Fibroblast of lung (primary cell): ENCODE measurements around the gene RAPGEF3. TPM values are rescaled to one million over a fixed set of nuclear protein-coding genes. Genes with fewer than 3 reads are reported as not detected.

ENCODE experiments used
- DNase-seq, 2 donors: peaks; one replicate each; pipeline versions ENCODE4 v3.0.0 to v3.0.0-alpha.2; 2010; ENCODE audit warnings: low read depth in 2 of 2
- H2AFZ ChIP-seq: 2 replicates; pipeline ENCODE4 v1.5.1; 2012; ENCODE audit warnings: low read length, control low read depth, inconsistent platforms
- H3K27ac ChIP-seq: 2 replicates; pipeline ENCODE4 v1.5.1; 2011; ENCODE audit warnings: low read length, control low read depth; ENCODE audit not compliant: insufficient read depth
- H3K27me3 ChIP-seq: 2 replicates; pipeline ENCODE4 v1.5.1; 2011; ENCODE audit warnings: mild to moderate bottlenecking, low read length; ENCODE audit not compliant: control insufficient read depth, insufficient read depth
- H3K36me3 ChIP-seq: 2 replicates; pipeline ENCODE4 v1.5.1; 2011; ENCODE audit warnings: low read length; ENCODE audit not compliant: control insufficient read depth, insufficient read depth
- H3K4me1 ChIP-seq: 2 replicates; pipeline ENCODE4 v1.5.1; 2011; ENCODE audit warnings: low read length; ENCODE audit not compliant: control insufficient read depth, insufficient read depth; ENCODE audit errors: extremely low read depth
- H3K4me2 ChIP-seq: 2 replicates; pipeline ENCODE4 v1.5.1; 2011; ENCODE audit warnings: low read length, control low read depth; ENCODE audit not compliant: insufficient read depth; ENCODE audit errors: extremely low read depth
- H3K4me3 ChIP-seq, 4 experiments: fragments of 200-600 bp in 1 of 4; sonication (generic) in 1 of 4; replicated peaks in 1 of 4; 2 replicates each; pipeline ENCODE4 v1.5.1; 2011 to 2016; ENCODE audit warnings: low read length in 4 of 4, low read depth in 3 of 4, mild to moderate bottlenecking in 3 of 4, control low read depth in 2 of 4, inconsistent platforms in 1 of 4, mixed read lengths in 1 of 4; ENCODE audit not compliant: insufficient read depth in 1 of 4; ENCODE audit errors: control extremely low read depth in 1 of 4
- H3K79me2 ChIP-seq: 2 replicates; pipeline ENCODE4 v1.5.1; 2012; ENCODE audit warnings: mild to moderate bottlenecking, low read length, inconsistent platforms; ENCODE audit not compliant: control insufficient read depth, insufficient read depth
- H3K9ac ChIP-seq: 2 replicates; pipeline ENCODE4 v1.5.1; 2011; ENCODE audit warnings: mild to moderate bottlenecking, low read length, control low read depth; ENCODE audit not compliant: insufficient read depth
- H3K9me3 ChIP-seq: 2 replicates; pipeline ENCODE4 v1.5.1; 2012; ENCODE audit warnings: low read depth, low read length; ENCODE audit not compliant: control insufficient read depth, insufficient read depth
- H4K20me1 ChIP-seq: 2 replicates; pipeline ENCODE4 v1.5.1; 2011; ENCODE audit warnings: low read length; ENCODE audit not compliant: control insufficient read depth, insufficient read depth; ENCODE audit errors: extremely low read depth
- EZH2 ChIP-seq: IDR thresholded peaks from 2 replicates; pipeline ENCODE4 v1.5.1; 2012; ENCODE audit warnings: low read length, control low read depth, mild to moderate bottlenecking; ENCODE audit errors: missing control alignments
- polyA plus RNA-seq, 2 donors: library from polyadenylated mRNA; depleted of rRNA in 1 of 2; stranded (reverse) in 1 of 2; unstranded in 1 of 2; fragments of >200 nt; gene quantifications; 2 replicates each; pipeline ENCODE4 v1.2.1, GENCODE V29; 2011 to 2012; ENCODE audit warnings: missing spikeins in 1 of 2
- total RNA-seq: library from RNA; depleted of rRNA; stranded (reverse); fragments of >200 nt; gene quantifications from 2 replicates; pipeline ENCODE4 v1.2.1, GENCODE V29; 2014
- TF ChIP-seq, protein P1 (sequence below), 2 donors: IDR thresholded peaks in 1 of 2; conservative IDR thresholded peaks in 1 of 2; 1 replicate in 1 of 2; 2 replicates in 1 of 2; pipeline ENCODE4 v1.5.1; 2011 to 2012; ENCODE audit warnings: low read length in 2 of 2, control low read depth in 1 of 2, inconsistent platforms in 1 of 2, low read depth in 1 of 2, mild to moderate bottlenecking in 1 of 2

The RAPGEF3 gene
- total and polyA plus RNA-seq, 2 donors (not counting 1 experiment from before 2014, with no cell fraction given): 0.83 to 2.8 TPM

DNA sequence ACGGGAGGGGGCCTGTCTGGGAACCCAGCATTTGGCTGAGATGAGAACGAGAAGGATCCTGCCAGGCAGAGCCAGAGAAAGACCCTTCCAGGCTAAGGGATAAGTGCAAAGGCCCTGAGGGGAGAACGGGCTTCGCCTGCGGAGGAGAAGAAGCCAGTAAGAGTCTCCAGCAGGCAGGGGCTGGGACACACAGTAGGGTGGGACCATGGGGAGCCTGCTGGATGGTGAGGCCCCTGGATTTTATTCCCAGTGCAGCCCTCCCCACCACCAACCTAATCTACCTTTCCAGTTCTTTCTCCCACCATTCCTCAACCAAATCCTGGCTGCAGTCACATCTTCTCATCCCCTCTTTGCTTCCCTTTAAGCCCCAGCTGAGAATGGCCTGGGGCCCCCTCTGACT lies 12.6 kb downstream of the RAPGEF3 start:
- H3K4me3 ChIP-seq: no peak overlapping the region
- no peak for DNase-seq
- H3K4me2 ChIP-seq: no peak overlapping the region
- H4K20me1 ChIP-seq: no peaks in the 10 kb centered on the region
- no peaks in the 10 kb centered on the region for H3K79me2 ChIP-seq
- no peaks in the 10 kb centered on the region for H3K4me1 ChIP-seq
- H3K9me3 ChIP-seq: no peaks in the 10 kb centered on the region
- peaks cover 5% of the 10 kb centered on the region for H3K27me3 ChIP-seq
- TF ChIP-seq EZH2: no peak
- H3K9ac ChIP-seq: no peak overlapping the region
- H3K36me3 ChIP-seq: no peaks in the 10 kb centered on the region
- H2AFZ ChIP-seq: no peak overlapping the region
- H3K27ac ChIP-seq: no peak overlapping the region

DNA sequence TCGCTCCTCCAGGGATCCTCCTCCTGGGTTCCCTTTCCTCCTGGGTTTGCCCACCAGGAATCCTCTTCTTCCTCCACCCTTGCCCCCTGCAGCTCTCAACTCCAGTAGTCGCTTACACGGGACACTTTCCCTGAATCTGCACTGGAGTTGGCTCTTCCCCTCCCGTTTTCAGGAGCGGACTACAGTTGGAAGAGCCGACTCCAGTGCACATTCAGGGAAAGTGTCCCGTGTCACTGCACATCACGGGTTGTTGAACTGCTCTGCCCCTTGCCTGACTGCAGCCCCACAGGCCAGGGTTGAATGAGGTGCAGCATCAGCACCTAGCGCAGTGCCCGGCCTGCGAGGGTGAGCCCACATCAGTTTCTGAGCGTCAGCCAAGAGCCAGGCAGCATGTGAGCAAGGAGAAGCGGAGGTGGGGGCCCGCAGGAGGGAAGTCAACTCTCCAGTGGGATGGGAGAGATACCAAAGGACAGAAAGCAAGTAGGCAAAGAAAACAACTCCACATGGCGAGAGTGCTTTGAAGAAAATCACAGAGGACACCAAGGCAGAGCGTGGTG lies 13.1 kb downstream of the RAPGEF3 start:
- H3K9ac ChIP-seq: no peak overlapping the region
- no peak overlapping the region for H3K4me3 ChIP-seq
- H2AFZ ChIP-seq: no peak overlapping the region
- no peaks in the 10 kb centered on the region for H3K4me1 ChIP-seq
- no peaks in the 10 kb centered on the region for H3K9me3 ChIP-seq
- no peak overlapping the region for H3K4me2 ChIP-seq
- H3K36me3 ChIP-seq: no peaks in the 10 kb centered on the region
- no peaks in the 10 kb centered on the region for H3K79me2 ChIP-seq
- peaks cover 5% of the 10 kb centered on the region for H3K27me3 ChIP-seq
- peak; percentile 18 for TF ChIP-seq EZH2
- TF ChIP-seq, protein P1, sequence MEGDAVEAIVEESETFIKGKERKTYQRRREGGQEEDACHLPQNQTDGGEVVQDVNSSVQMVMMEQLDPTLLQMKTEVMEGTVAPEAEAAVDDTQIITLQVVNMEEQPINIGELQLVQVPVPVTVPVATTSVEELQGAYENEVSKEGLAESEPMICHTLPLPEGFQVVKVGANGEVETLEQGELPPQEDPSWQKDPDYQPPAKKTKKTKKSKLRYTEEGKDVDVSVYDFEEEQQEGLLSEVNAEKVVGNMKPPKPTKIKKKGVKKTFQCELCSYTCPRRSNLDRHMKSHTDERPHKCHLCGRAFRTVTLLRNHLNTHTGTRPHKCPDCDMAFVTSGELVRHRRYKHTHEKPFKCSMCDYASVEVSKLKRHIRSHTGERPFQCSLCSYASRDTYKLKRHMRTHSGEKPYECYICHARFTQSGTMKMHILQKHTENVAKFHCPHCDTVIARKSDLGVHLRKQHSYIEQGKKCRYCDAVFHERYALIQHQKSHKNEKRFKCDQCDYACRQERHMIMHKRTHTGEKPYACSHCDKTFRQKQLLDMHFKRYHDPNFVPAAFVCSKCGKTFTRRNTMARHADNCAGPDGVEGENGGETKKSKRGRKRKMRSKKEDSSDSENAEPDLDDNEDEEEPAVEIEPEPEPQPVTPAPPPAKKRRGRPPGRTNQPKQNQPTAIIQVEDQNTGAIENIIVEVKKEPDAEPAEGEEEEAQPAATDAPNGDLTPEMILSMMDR (conservative IDR thresholded peaks at IDR 0.05 in 1 of 2, IDR thresholded peaks at IDR 0.05 in 1 of 2; ENCODE audit: low read depth in 1 of 2, low read length in 2 of 2): no peak
- H3K27ac ChIP-seq: no peak overlapping the region
- no peaks in the 10 kb centered on the region for H4K20me1 ChIP-seq
- no peak for DNase-seq

DNA sequence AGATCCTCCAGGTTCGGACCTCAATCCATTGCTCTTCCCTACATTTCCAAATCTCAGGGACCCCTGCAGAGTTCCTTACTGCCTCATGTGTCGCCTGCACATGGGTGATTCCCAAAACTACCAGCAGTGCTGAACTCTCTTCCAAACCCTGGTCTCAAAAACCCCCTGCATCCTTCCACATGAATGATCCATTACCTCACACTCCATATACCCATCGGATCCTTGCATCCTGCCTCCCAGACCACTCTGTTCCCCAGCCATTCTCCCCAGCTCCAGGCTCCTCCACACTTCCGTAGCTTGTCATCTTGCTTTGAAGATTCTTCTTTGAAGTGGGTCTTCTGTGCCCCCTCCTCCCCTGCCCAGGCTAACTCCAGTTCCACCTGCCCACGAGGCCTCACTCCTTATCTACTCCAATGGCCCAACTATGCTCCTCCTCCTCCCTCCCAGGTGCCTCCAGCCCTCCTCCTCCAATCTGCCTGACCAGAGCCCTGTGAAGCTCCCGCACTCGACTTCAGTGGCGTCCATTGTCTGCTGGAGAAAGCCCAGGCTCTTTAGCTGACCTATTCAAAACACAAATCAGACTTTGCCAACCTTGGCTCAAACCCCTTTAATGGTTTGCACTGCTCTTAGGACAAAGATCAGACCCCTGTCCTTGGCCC lies 13.8 kb downstream of the RAPGEF3 start:
- no peak overlapping the region for H3K4me2 ChIP-seq
- H3K27ac ChIP-seq: no peak overlapping the region
- H3K9me3 ChIP-seq: no peaks in the 10 kb centered on the region
- H3K27me3 ChIP-seq: peaks cover 5% of the 10 kb centered on the region
- no peak overlapping the region for H3K4me3 ChIP-seq
- no peak for DNase-seq
- no peaks in the 10 kb centered on the region for H3K79me2 ChIP-seq
- no peak overlapping the region for H3K9ac ChIP-seq
- TF ChIP-seq, protein P1 (conservative IDR thresholded peaks at IDR 0.05 in 1 of 2, IDR thresholded peaks at IDR 0.05 in 1 of 2; ENCODE audit: low read depth in 1 of 2, low read length in 2 of 2): no peak
- TF ChIP-seq EZH2: no peak
- H2AFZ ChIP-seq: no peak overlapping the region
- H4K20me1 ChIP-seq: no peaks in the 10 kb centered on the region
- no peaks in the 10 kb centered on the region for H3K4me1 ChIP-seq
- H3K36me3 ChIP-seq: no peaks in the 10 kb centered on the region
